Measurements from ENCODE around the gene BEST4.
"Not testable (repeated sequence)": the region's sequence is repeated elsewhere in the genome, so short reads cannot be mapped to it uniquely, and the experiment has no call there.

Gene BEST4

GRCh38 chr1:44819196-44819607, 31.2 kb upstream of the BEST4 start:
- peak; percentile 65 for DNase-seq

- DNase-seq, result no peak
These were observed 30.0 kb upstream of the BEST4 start for GRCh38 chr1:44817771-44818495.

- DNase-seq, result no peak
These were observed 29.3 kb upstream of the BEST4 start for GRCh38 chr1:44817307-44817706.

- DNase-seq, result not testable (repeated sequence)
These were observed 28.0 kb upstream of the BEST4 start for GRCh38 chr1:44815926-44816325.

GRCh38 chr1:44812822-44813543, 25.0 kb upstream of the BEST4 start:
- no peak for DNase-seq

GRCh38 chr1:44811234-44811633, 23.3 kb upstream of the BEST4 start:
- no peak for DNase-seq

GRCh38 chr1:44810762-44811105, 22.8 kb upstream of the BEST4 start:
- DNase-seq, result not testable (repeated sequence)

GRCh38 chr1:44810101-44810761, 22.3 kb upstream of the BEST4 start:
- peak; percentile 19 for DNase-seq

GRCh38 chr1:44808938-44809917, 21.3 kb upstream of the BEST4 start:
- DNase-seq, result peak; percentile 29

- peak; percentile 72 for DNase-seq
These were observed 20.3 kb upstream of the BEST4 start, which contains the start of gene BTBD19 for GRCh38 chr1:44808063-44808937. Gene BTBD19 (plus strand): TSS chr1:44808523. CDS start chr1:44808821, 298 bp downstream.

- DNase-seq, result peak; percentile 99
These were observed 19.5 kb upstream of the BEST4 start for GRCh38 chr1:44807364-44808062.

- no peak for DNase-seq
These were observed 18.9 kb upstream of the BEST4 start, which contains the start of gene DYNLT4 for GRCh38 chr1:44806704-44807363. Gene DYNLT4 (minus strand): TSS chr1:44807351. CDS start chr1:44806668, 683 bp downstream.

GRCh38 chr1:44806025-44806703, 18.2 kb upstream of the BEST4 start:
- DNase-seq, result no peak

GRCh38 chr1:44805311-44806024, 17.5 kb upstream of the BEST4 start:
- DNase-seq, result no peak

- DNase-seq, result peak; percentile 4
These were observed 15.5 kb upstream of the BEST4 start for GRCh38 chr1:44803312-44804095.

GRCh38 chr1:44803062-44803311, 15.0 kb upstream of the BEST4 start:
- no peak for DNase-seq

- no peak for DNase-seq
These were observed 14.5 kb upstream of the BEST4 start for GRCh38 chr1:44802306-44803061.

Data from kidney glomerular epithelial cell (primary cell).